ENCODE data around the gene CHD9.
A peak's percentile ranks its signal among the peaks of the same experiment; 100 is the strongest.

Gene CHD9

DNA sequence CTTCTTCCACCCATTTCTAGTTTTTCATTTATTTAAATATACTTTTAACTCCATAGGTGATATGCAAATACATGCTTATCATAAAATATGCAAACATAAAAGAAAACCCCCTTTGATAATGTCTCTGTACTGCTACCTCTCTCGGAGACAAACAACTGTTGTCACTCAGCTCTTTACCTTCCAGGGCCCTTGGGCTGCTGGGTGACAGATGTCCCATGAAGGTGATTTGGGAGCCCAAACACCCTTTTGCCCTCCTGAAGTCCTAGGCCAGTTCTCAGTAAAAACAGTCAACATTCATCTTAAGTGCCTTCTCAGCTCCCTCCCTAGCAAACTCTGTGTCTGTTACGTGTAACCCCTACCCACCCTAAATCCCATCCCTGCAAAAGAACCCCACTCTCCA, 37.5 kb downstream of the CHD9 start:
- Histone ChIP-seq H3K36me3 (ENCODE audit: control insufficient read depth in 5 of 5, insufficient read depth in 5 of 5, low read length in 5 of 5) (no peaks in the 10 kb centered on the region), H3K9ac (ENCODE audit: low read length in 5 of 5) (peak overlapping the region in 2 of 5 donors; percentile 30 to 65), H3K4me3 (ENCODE audit: low read depth in 1 of 5, low read length in 5 of 5) (peak overlapping the region in 1 of 5 donors; percentile 37), H3K27me3 (ENCODE audit: control insufficient read depth in 5 of 5, insufficient read depth in 4 of 5, low read length in 5 of 5) (peaks cover 0 to 4% (median 0%) of the 10 kb centered on the region in 5 donors), H3K27ac (ENCODE audit: low read depth, low read length) (peak overlapping the region; percentile 94), H3K9me3 (ENCODE audit: control insufficient read depth in 5 of 5, low read length in 5 of 5) (peaks cover 0 to 3% (median 0%) of the 10 kb centered on the region in 5 donors), H3K4me1 (ENCODE audit: control insufficient read depth in 5 of 5, insufficient read depth in 5 of 5, low read length in 5 of 5) (peaks cover 39 to 71% (median 65%) of the 10 kb centered on the region in 5 donors)

DNA sequence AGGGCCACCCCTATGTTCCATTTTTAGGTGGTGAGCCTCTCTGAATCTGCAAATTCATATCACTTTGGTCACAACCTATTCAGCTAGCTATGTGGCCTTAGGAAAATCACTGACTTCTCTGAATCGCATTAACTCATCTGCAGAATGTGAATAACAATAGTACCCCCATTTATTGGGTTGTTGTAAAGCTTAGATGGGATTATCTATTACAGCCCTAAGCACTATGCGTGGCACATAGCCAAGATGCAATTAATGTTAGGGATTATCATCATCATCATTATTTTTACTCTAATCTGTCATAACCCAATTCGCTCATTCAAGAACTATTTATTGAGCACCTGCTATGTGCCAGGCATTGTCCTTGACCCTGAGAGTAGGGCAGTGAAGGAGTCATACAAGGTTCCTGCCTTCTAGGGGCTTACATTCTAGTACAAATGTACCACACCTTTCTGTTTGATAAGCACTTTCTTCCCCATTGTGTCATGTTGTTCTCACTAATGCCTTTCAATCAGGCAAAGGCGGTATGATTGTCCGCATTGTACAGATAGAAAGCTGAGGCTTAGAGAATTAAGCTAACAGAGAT, 38.5 kb downstream of the CHD9 start:
- Histone ChIP-seq H3K36me3 (ENCODE audit: control insufficient read depth in 5 of 5, insufficient read depth in 5 of 5, low read length in 5 of 5) (no peaks in the 10 kb centered on the region), H3K4me1 (ENCODE audit: control insufficient read depth in 5 of 5, insufficient read depth in 5 of 5, low read length in 5 of 5) (peaks cover 39 to 76% (median 69%) of the 10 kb centered on the region in 5 donors), H3K27ac (ENCODE audit: low read depth, low read length) (peak overlapping the region; percentile 79), H3K27me3 (ENCODE audit: control insufficient read depth in 5 of 5, insufficient read depth in 4 of 5, low read length in 5 of 5) (peaks cover 0 to 4% (median 0%) of the 10 kb centered on the region in 5 donors), H3K9me3 (ENCODE audit: control insufficient read depth in 5 of 5, low read length in 5 of 5) (peaks cover 0 to 3% (median 0%) of the 10 kb centered on the region in 5 donors), H3K9ac (ENCODE audit: low read length in 5 of 5) (peak overlapping the region in 1 of 5 donors; percentile 9), H3K4me3 (ENCODE audit: low read depth in 1 of 5, low read length in 5 of 5) (no peak overlapping the region)

DNA sequence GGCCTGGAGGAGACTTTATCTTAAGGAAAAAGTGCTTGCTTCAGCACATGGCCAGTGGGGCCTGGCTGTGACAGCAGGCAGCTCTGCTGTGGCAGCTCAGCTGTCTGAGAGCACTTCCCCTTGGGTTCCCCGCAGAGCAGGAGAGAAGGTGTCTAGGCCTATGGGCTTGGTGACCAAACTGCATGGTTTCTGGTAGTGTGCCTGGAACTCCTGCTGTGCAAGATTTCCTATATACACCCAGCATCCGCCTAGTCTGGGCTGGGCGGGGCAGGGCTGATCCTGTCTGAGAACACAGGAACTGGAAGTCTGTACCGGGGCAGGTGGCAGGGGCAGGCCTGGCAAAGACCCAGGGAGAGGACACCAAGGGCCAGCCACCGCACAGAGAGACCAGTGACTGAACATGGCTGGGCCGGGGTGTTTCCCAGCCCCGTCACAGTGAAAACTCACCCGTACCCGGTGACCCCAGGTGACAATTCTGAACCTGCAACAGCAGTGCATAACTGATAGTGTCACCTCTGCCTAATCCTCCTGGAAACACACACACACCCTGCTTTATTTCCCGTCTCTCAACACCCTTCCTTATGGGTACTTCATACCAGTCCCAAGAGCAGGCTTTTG, 39.3 kb downstream of the CHD9 start:
- Histone ChIP-seq H3K9ac (ENCODE audit: low read length in 5 of 5) (peak overlapping the region in 2 of 5 donors; percentile 9 to 21), H3K36me3 (ENCODE audit: control insufficient read depth in 5 of 5, insufficient read depth in 5 of 5, low read length in 5 of 5) (no peaks in the 10 kb centered on the region), H3K4me3 (ENCODE audit: low read depth in 1 of 5, low read length in 5 of 5) (peak overlapping the region in 2 of 5 donors; percentile 5 to 20), H3K9me3 (ENCODE audit: control insufficient read depth in 5 of 5, low read length in 5 of 5) (peaks cover 0 to 3% (median 0%) of the 10 kb centered on the region in 5 donors), H3K27ac (ENCODE audit: low read depth, low read length) (peak overlapping the region; percentile 79), H3K4me1 (ENCODE audit: control insufficient read depth in 5 of 5, insufficient read depth in 5 of 5, low read length in 5 of 5) (peaks cover 45 to 83% (median 76%) of the 10 kb centered on the region in 5 donors), H3K27me3 (ENCODE audit: control insufficient read depth in 5 of 5, insufficient read depth in 4 of 5, low read length in 5 of 5) (peaks cover 0 to 4% (median 0%) of the 10 kb centered on the region in 5 donors)

DNA sequence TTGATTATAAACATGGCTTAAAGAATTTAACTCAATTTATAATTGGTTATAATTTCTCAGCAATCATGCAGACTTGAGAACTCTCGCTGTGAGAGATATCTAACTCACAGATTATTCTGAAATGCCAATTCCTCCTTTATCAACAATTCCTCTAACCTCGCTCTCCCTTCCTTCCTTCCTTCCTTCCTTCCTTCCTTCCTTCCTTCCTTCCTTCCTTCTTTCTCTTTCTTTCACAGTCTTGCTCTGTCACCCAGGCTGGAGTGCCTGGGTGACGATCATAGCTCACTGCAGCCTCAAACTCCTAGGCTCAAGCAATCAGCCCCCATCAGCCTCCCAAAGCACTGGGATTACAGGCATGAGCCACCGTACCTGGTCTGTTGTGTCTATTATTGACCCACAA, 42.4 kb downstream of the CHD9 start:
- Histone ChIP-seq H3K4me3 (ENCODE audit: low read depth in 1 of 5, low read length in 5 of 5) (no peak overlapping the region), H3K27me3 (ENCODE audit: control insufficient read depth in 5 of 5, insufficient read depth in 4 of 5, low read length in 5 of 5) (no peaks in the 10 kb centered on the region), H3K9ac (ENCODE audit: low read length in 5 of 5) (no peak overlapping the region), H3K36me3 (ENCODE audit: control insufficient read depth in 5 of 5, insufficient read depth in 5 of 5, low read length in 5 of 5) (no peaks in the 10 kb centered on the region), H3K9me3 (ENCODE audit: control insufficient read depth in 5 of 5, low read length in 5 of 5) (no peaks in the 10 kb centered on the region), H3K4me1 (ENCODE audit: control insufficient read depth in 5 of 5, insufficient read depth in 5 of 5, low read length in 5 of 5) (peaks cover 24 to 84% (median 75%) of the 10 kb centered on the region in 5 donors), H3K27ac (ENCODE audit: low read depth, low read length) (peak overlapping the region; percentile 37)

DNA sequence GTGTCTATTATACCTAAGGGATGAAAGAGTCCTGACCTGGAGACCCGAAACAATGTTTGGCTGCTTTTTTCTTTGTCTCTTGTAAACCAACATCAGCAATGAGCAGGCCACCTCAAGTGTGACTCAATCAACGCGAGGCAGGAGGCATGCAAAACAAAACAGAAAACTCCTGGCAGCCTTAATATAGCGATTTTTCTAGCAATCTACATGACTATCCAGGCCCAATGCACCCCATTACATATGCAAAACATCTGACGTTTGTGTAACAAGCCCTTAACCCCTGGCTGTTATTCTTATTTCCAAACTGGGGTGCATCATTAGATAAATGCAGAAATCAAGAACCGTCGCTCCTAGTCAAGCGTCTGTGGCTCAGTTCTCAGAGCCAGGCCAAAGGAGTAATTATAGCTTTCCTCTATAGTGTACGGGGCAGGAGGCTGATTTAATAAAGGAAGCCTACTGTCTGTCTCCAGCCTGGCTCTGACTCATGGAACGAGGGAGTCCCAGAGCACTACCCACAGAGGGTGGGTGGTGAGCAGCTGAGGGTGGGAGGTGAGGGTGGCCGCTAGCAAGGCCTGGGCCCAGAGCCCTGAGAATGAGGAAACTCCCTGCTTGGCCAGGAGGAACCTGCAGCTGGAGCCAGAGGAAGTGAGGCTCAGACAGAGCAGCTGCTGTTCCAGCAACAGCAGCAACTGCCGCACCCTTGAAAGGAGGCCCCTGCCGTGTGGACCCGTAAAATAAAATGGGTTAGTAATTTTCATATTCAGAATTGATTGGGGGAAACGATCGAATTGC, 43.9 kb downstream of the CHD9 start:
- Histone ChIP-seq H3K4me3 (ENCODE audit: low read depth in 1 of 5, low read length in 5 of 5) (peak overlapping the region; percentile 51 to 75 (median 58)), H3K27ac (ENCODE audit: low read depth, low read length) (peak overlapping the region; percentile 99), H3K36me3 (ENCODE audit: control insufficient read depth in 5 of 5, insufficient read depth in 5 of 5, low read length in 5 of 5) (no peaks in the 10 kb centered on the region), H3K27me3 (ENCODE audit: control insufficient read depth in 5 of 5, insufficient read depth in 4 of 5, low read length in 5 of 5) (no peaks in the 10 kb centered on the region), H3K9ac (ENCODE audit: low read length in 5 of 5) (peak overlapping the region; percentile 43 to 82 (median 68)), H3K9me3 (ENCODE audit: control insufficient read depth in 5 of 5, low read length in 5 of 5) (no peaks in the 10 kb centered on the region), H3K4me1 (ENCODE audit: control insufficient read depth in 5 of 5, insufficient read depth in 5 of 5, low read length in 5 of 5) (peaks cover 17 to 69% (median 60%) of the 10 kb centered on the region in 5 donors)

DNA sequence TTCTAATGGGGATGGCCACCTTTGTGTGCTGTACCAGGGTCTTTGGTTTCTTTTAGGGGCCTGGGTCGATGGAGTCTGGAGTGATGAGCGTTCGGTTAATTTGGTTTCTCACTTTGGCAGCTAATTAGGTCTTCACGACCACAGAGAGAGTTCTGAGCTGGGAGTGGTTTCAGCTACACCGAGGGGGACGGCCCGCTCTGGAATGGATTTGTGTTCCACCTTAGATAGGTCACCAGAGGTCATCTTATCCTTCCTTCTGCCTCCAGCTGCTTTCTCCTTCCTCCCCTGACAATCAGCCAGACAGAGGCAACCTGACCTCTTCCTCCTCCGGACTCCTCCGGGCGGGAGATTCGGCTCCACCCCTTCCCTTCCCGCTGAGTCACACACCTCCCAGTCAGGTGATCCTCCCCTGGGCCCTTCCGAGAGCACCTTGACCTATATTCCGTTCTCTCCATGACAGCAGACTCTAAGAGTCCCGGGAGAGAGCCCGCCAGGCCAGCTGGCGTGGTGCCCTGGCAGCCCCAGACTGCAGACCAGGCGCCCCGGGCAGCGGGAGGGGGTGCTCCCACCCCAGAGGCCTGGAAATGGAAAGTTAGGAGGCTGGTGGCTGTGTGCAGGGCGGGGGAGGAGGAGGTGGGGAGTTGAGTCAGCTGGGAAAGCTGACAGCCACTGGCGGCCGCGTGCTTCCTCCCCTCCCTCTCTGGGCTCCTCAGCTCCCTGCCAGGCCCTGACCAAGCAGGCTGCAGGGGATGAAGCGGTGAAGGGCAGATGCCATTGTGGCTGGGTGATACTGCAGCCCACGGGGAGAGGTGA, 44.7 kb downstream of the CHD9 start:
- peaks cover 13 to 66% (median 57%) of the 10 kb centered on the region in 5 donors for H3K4me1 ChIP-seq (ENCODE audit: control insufficient read depth in 5 of 5, insufficient read depth in 5 of 5, low read length in 5 of 5)
- no peaks in the 10 kb centered on the region for H3K9me3 ChIP-seq (ENCODE audit: control insufficient read depth in 5 of 5, low read length in 5 of 5)
- H3K27ac ChIP-seq (ENCODE audit: low read depth, low read length), result peak overlapping the region; percentile 99
- H3K27me3 ChIP-seq (ENCODE audit: control insufficient read depth in 5 of 5, insufficient read depth in 4 of 5, low read length in 5 of 5), result no peaks in the 10 kb centered on the region
- H3K36me3 ChIP-seq (ENCODE audit: control insufficient read depth in 5 of 5, insufficient read depth in 5 of 5, low read length in 5 of 5), result no peaks in the 10 kb centered on the region
- H3K4me3 ChIP-seq (ENCODE audit: low read depth in 1 of 5, low read length in 5 of 5), result peak overlapping the region; percentile 51 to 75 (median 58)
- H3K9ac ChIP-seq (ENCODE audit: low read length in 5 of 5), result peak overlapping the region; percentile 43 to 90 (median 74)

DNA sequence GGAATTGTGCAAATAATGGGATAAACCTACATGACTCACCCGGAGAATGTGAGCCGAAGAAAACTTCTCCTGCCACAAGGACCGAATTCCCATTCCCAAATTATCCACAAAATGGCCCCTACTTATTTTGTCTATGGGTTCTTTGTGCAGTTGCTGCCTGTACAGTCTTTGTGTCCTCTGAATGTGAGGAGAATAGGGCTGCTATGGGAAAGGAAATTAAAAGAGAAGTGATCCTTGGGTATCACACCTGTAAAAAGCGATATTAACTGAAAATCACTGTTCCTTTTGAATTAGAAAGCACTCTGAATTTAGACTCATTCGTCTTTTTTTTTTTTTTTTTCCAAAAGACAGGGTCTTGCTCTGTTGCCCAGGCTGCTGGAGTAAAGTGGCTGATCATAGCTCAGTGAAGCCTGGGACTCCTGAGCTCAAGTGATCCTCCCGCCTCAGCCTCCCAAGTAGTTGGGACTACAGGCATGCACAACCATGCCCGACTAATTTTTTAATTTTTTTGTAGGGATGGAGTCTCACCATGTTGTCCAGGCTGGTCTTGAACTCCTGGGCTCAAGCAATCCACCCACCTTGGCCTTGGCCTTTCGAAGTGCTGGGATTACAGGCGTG, 45.4 kb downstream of the CHD9 start:
- H3K36me3 ChIP-seq (ENCODE audit: control insufficient read depth in 5 of 5, insufficient read depth in 5 of 5, low read length in 5 of 5), result no peaks in the 10 kb centered on the region
- H3K4me3 ChIP-seq (ENCODE audit: low read depth in 1 of 5, low read length in 5 of 5), result peak overlapping the region; percentile 49 to 61 (median 52)
- H3K27me3 ChIP-seq (ENCODE audit: control insufficient read depth in 5 of 5, insufficient read depth in 4 of 5, low read length in 5 of 5), result no peaks in the 10 kb centered on the region
- H3K9me3 ChIP-seq (ENCODE audit: control insufficient read depth in 5 of 5, low read length in 5 of 5), result no peaks in the 10 kb centered on the region
- H3K4me1 ChIP-seq (ENCODE audit: control insufficient read depth in 5 of 5, insufficient read depth in 5 of 5, low read length in 5 of 5), result peaks cover 13 to 61% (median 52%) of the 10 kb centered on the region in 5 donors
- peak overlapping the region in 4 of 5 donors; percentile 43 to 90 (median 70) for H3K9ac ChIP-seq (ENCODE audit: low read length in 5 of 5)
- H3K27ac ChIP-seq (ENCODE audit: low read depth, low read length), result peak overlapping the region; percentile 99

DNA sequence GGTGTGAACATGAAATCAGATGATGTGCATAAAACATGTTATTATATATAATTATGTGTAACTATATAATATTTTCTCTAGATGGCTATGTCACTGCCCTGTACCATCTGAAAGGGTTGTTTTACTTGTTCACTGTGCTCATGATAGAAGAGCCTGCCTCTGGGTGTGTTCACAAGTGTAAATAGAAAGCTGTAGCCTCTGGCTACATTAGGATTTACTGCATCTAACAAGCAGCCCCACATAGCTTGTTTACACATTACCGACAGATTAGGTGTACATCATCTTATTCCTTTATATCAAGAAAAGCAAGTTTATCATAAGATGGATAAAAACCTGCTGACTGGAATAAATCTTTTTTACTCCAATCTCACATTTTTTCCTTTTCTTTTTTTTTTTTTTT, 46.1 kb downstream of the CHD9 start:
- H3K36me3 ChIP-seq (ENCODE audit: control insufficient read depth in 5 of 5, insufficient read depth in 5 of 5, low read length in 5 of 5), result no peaks in the 10 kb centered on the region
- peaks cover 13 to 61% (median 52%) of the 10 kb centered on the region in 5 donors for H3K4me1 ChIP-seq (ENCODE audit: control insufficient read depth in 5 of 5, insufficient read depth in 5 of 5, low read length in 5 of 5)
- no peaks in the 10 kb centered on the region for H3K9me3 ChIP-seq (ENCODE audit: control insufficient read depth in 5 of 5, low read length in 5 of 5)
- H3K4me3 ChIP-seq (ENCODE audit: low read depth in 1 of 5, low read length in 5 of 5), result no peak overlapping the region
- H3K9ac ChIP-seq (ENCODE audit: low read length in 5 of 5), result peak overlapping the region in 2 of 5 donors; percentile 39 to 73
- no peaks in the 10 kb centered on the region for H3K27me3 ChIP-seq (ENCODE audit: control insufficient read depth in 5 of 5, insufficient read depth in 4 of 5, low read length in 5 of 5)
- H3K27ac ChIP-seq (ENCODE audit: low read depth, low read length), result peak overlapping the region; percentile 99

DNA sequence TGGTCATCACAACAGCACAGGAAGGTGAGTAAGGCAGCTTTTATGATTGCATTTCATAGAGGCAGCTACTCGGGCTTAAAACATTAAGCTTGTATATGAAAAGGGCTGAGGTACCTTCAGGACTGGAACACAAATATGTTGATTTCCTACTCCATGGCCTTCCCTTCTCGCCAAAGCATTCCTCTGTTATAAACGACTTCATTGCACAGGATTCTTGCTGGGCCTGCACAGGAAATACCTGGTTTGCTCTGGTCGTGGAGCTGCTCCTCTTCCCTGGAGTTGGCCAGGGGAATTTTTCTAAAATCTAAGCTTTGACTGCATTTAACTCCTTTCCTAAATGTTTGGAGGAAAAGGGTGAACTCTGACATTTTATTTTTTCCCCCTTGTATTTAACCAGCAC, 49.0 kb downstream of the CHD9 start:
- H3K4me3 ChIP-seq (ENCODE audit: low read depth in 1 of 5, low read length in 5 of 5), result no peak overlapping the region
- H3K27me3 ChIP-seq (ENCODE audit: control insufficient read depth in 5 of 5, insufficient read depth in 4 of 5, low read length in 5 of 5), result no peaks in the 10 kb centered on the region
- no peaks in the 10 kb centered on the region for H3K9me3 ChIP-seq (ENCODE audit: control insufficient read depth in 5 of 5, low read length in 5 of 5)
- H3K36me3 ChIP-seq (ENCODE audit: control insufficient read depth in 5 of 5, insufficient read depth in 5 of 5, low read length in 5 of 5), result no peaks in the 10 kb centered on the region
- peak overlapping the region; percentile 35 for H3K27ac ChIP-seq (ENCODE audit: low read depth, low read length)
- H3K9ac ChIP-seq (ENCODE audit: low read length in 5 of 5), result no peak overlapping the region
- H3K4me1 ChIP-seq (ENCODE audit: control insufficient read depth in 5 of 5, insufficient read depth in 5 of 5, low read length in 5 of 5), result peaks cover 9 to 39% (median 34%) of the 10 kb centered on the region in 5 donors

Data from subcutaneous abdominal adipose tissue (tissue), 5 donors.